GM21619 (cell line): ENCODE measurements around the gene KIF11.
"Not testable (repeated sequence)": the region's sequence is repeated elsewhere in the genome, so short reads cannot be mapped to it uniquely, and the experiment has no call there.

Experiments
- ATAC-seq: cut with Tn5 transposase; IDR thresholded peaks from one replicate; pipeline ENCODE4 v1.9.1; 2021; ENCODE audit not compliant: unreplicated experiment

Gene KIF11

GRCh38 chr10:92592761-92593618, at the start of gene KIF11:
Gene KIF11, plus strand, starts transcription at chr10:92593130. Its CDS starts 246 bp downstream, at chr10:92593376.
- ATAC-seq, result peak; percentile 67

GRCh38 chr10:92544296-92544695, 48.6 kb upstream of the KIF11 start:
- no peak for ATAC-seq

GRCh38 chr10:92545556-92545955, 47.4 kb upstream of the KIF11 start:
- no peak for ATAC-seq

- no peak for ATAC-seq
Observed at GRCh38 chr10:92547676-92548075, 45.3 kb upstream of the KIF11 start.

- ATAC-seq, result no peak
Observed at GRCh38 chr10:92550924-92551323, 42.0 kb upstream of the KIF11 start.

GRCh38 chr10:92552310-92552709, 40.6 kb upstream of the KIF11 start:
- no peak for ATAC-seq

GRCh38 chr10:92553959-92554358, 39.0 kb upstream of the KIF11 start:
- ATAC-seq, result no peak

- no peak for ATAC-seq
Observed at GRCh38 chr10:92559046-92559445, 33.9 kb upstream of the KIF11 start.

- no peak for ATAC-seq
Observed at GRCh38 chr10:92562424-92562823, 30.5 kb upstream of the KIF11 start.

- ATAC-seq, result peak; percentile 76
Observed at GRCh38 chr10:92567952-92568600, 24.9 kb upstream of the KIF11 start.

GRCh38 chr10:92569071-92569470, 23.9 kb upstream of the KIF11 start:
- ATAC-seq, result no peak

- not testable (repeated sequence) for ATAC-seq
Observed at GRCh38 chr10:92569663-92570062, 23.3 kb upstream of the KIF11 start.

GRCh38 chr10:92571649-92572048, 21.3 kb upstream of the KIF11 start:
- ATAC-seq, result no peak

- no peak for ATAC-seq
Observed at GRCh38 chr10:92572362-92573090, 20.4 kb upstream of the KIF11 start.

- no peak for ATAC-seq
Observed at GRCh38 chr10:92573091-92573797, 19.7 kb upstream of the KIF11 start.

- ATAC-seq, result peak; percentile 75
Observed at GRCh38 chr10:92573798-92574547, 19.0 kb upstream of the KIF11 start, which contains the start of gene IDE. Gene IDE, minus strand, starts transcription at chr10:92574093. Its CDS starts 74 bp downstream, at chr10:92574019.

GRCh38 chr10:92574548-92575261, 18.2 kb upstream of the KIF11 start:
- ATAC-seq, result peak; percentile 14

GRCh38 chr10:92575961-92576360, 17.0 kb upstream of the KIF11 start:
- ATAC-seq, result no peak

GRCh38 chr10:92582347-92582746, 10.6 kb upstream of the KIF11 start:
- not testable (repeated sequence) for ATAC-seq
